Skin of body (tissue), 2 donors: ENCODE data around the gene PDXP. TPM values are rescaled to one million over a fixed set of nuclear protein-coding genes. Genes with fewer than 3 reads are reported as not detected.

Experiments used
- DNase-seq: peaks from one replicate; lab custom pipeline; 2025; lab: John Stamatoyannopoulos, UW
- total RNA-seq: library from RNA; depleted of rRNA; stranded (reverse); fragments of >200 nt; gene quantifications from one replicate; pipeline ENCODE4 v1.2.3, GENCODE V29; 2014

Gene PDXP
- total RNA-seq, 1 donor from 2014 or later, result 2.0 TPM

DNA sequence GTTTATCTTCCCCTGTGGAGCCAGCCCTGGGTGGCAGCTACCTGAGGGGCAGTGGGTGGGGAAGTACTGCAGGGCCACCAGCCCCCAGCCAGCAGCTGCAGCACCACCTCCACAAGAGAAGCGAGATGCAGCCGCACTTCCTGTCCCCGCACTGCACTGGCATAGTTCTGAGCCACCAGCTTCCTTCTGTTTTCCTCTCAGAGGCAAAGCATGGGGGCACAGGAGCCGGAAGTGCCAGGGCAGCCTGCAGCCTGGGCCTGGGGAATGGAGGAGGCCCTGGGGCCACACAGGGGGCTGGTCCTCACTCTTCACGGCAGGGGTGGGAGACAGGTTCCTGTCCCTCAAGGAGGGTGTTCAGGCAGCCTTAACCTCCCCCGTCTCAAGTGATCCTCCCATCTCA is 31.0 kb upstream of the PDXP start:
- DNase-seq, result no peak

DNA sequence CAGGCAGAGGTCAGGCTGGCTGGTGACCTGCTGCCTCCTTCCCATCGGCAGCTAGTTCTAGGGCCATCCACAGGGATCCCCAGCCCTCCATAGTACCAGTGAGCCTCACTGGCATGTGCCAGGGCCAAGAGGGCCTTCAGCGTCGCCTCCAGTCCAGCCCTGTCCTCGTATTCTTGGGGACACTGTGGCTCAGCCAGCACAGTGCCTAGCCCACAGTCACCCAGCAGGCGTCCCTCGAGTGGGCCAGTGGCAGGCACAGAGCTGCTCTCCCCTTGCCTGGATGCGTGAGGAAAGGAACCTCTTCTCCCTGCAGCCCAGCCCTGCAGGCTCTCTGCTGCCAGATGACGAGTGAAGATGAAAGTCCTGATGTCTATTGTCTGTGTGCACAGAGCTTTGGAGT is 29.7 kb upstream of the PDXP start:
- no peak for DNase-seq

DNA sequence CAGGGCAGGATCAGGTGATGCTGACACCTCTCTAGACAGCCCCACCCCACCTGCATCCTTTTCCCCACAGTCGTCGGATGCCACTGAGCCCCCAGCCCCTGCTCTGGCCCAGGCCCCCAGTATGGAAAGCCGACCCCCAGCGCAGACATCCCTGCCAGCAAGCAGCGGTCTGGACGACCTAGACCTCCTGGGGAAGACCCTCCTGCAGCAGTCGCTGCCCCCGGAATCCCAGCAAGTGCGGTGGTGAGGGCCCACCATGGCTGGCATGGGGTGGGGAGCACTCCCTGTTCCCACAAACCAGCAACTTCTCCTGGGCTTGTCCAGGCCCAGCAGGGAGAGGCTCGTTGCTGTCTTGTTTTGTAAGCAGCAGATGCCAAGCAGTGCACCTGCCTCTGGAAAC is 28.6 kb upstream of the PDXP start:
- no peak for DNase-seq

DNA sequence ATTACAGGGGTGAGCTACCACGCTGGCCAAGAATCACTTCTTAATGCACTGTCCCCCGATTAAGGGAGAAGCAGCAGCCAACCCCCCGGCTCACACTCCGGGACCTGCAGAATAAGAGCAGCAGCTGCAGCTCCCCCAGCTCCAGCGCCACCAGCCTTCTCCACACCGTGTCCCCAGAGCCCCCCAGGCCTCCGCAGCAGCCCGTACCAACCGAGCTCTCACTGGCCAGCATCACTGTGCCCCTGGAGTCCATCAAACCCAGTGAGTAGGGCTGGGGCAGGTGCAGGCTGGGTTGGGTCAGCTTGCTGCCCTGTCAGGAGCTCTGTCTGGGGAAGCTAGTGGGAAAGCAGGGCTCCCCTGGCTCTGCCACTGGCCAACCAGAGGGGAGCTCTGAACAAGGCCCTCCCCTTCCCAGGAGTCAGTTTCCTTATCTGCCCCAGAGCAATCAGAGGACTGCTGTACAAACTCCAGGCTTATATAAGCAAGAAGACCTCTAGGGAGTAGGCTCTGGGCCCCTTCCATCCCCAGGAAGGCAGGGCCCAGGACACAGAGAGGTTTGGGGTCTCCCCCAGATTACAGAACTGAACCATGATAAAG is 27.6 kb upstream of the PDXP start:
- DNase-seq, result no peak

DNA sequence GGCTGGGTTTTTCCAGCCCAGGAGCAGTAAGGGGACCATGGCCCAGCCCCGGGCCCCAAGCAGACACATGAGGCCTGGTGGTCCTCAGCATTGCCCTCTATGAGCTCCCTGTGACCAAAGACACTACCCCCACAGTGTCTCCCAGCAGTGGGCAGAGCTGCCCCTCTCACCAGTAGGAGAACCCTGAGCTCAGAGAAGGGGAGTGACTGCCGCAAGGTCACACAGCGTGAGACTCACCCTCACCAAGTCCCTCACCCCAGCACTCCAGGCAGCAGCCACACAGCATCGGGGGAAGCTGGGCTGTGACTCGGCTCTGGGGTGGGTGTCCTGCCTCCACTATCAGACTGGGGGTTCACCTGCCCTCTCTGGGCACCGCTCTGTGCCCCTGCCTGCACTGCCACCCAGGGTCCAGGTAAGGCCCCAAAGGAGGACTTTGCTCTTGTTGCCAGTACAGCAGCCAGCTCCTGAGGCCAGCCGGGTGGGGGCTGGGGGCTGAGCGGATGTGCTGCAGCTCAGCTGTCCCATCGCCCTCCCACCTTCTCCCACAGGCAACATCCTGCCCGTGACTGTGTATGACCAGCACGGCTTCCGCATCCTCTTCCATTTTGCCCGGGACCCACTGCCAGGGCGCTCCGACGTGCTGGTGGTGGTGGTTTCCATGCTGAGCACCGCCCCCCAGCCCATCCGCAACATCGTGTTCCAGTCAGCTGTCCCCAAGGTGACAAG is 26.9 kb upstream of the PDXP start:
- no peak for DNase-seq

DNA sequence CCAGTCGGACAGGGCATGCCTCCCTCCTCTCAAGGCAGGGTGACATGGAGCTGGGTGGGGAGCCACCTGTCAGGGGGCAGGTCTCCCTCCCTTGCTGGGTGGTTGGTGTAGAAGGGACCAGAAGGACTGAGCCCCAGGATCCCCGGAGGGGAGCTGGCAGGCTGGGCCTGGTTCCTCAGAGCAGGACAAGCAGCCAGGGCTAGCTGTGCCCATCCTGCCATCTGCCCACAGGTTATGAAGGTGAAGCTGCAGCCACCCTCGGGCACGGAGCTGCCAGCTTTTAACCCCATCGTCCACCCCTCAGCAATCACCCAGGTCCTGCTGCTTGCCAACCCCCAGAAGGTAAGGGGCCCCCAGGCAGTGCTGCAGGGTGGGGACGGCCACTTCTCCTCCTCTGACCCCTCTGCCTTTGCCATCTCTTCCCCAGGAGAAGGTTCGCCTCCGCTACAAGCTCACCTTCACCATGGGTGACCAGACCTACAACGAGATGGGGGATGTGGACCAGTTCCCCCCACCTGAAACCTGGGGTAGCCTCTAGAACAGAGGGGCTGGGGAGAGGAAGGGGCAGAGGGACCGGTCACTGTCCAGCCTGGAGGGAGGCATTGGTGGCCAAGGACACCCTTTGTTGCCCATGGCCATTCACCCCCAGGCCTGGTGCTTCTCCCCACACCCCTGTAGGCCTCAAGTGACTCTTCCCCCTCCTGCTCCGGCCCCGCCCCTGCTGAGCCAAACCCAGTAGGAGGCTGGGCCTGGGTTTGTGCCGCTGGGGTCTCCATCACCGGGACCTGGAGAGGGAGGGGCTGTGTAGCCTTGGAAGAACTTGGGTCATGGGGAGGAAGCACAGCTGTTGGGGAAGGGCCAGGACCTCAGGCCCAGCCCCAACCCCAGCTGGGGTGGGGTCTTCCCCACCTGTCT is 26.1 kb upstream of the PDXP start:
- no peak for DNase-seq

DNA sequence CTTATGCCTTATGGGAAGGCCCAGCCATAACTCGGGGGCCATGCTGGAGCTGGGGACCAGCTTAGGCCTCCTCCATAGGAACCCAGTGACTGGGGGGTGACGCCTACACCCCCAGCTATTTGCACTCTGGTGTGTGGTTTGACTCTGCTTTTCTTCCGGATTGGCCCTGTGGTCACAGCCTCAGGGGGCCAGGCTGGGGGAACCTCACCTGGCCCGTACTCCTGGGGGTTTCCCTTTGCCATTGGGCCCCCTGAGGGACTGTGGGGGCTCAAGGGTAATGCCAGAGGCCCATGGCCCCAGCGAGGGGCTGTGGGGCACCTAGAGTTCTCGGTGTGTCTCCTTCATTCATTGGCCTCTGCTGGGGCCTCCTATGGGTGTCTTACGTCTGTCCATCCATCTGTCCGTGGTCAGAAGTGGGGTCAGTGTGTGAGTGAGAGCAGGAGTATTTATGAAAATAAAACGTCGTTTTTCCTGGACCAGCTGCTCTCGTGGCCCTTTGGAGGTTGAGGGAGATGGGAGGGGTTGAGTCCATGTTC is 25.4 kb upstream of the PDXP start:
- no peak for DNase-seq

DNA sequence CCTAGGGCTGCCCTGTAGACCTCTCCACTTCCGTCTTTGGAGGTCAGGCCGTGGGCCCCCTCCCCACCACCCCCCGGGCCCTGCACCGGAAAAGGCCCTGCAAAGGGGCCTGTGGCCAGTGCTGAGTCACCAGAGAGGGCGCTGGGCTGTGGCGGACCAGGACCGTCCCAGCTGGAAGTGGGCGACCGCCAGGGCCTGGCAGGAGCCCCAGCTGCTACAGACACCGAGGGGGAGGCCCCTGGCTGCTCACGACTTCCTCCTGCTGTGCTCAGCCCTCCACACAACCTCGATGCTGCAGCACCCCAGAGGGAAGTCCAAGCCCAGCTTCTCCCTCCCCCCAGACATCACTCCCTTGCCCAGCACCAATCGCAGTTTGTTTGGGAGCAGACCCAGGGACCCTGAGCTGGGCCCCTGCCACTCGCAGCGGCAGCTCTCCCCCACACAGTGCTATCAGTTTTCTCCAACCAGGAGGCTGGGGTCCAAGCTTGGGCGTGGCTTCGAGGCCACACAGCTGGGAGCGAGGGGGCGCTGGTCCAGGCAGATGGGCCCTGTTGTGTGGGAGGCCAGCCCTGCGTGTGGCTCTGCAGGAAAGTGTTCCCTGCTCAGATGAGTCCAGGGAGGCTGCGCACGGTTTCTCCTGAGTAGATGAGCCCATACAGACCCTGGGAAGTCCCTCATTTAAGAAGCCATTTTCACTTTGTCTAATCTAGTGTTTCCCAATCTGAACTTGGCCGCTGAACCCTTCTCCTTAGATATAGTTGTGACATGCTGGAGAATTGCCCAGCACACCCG is 24.7 kb upstream of the PDXP start:
- DNase-seq, result peak; percentile 95

DNA sequence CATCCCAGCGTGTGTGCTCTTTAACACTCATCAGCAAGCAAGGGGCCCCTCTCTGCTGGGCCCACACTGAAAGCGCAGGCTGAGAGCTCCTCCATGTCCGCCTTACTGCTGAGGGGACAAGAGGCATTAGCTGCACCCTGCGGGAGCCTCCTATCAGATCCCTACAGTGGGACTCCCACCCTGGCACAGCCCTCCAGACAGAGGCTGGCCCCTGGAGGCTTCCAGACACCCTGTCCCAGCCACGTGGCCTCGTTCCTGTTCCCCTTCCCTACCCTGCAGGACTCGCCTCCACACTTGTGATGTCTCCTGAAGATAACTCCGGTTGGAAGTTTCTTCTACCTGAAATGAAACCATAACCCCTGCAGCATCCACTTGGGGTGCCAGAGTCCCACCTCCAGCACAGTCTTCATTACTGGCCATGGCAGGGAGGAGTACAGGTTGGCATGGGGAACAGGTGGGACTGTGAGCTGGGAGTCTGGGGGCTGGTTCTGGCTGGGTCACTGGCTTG is 24.1 kb upstream of the PDXP start:
- DNase-seq, result no peak

DNA sequence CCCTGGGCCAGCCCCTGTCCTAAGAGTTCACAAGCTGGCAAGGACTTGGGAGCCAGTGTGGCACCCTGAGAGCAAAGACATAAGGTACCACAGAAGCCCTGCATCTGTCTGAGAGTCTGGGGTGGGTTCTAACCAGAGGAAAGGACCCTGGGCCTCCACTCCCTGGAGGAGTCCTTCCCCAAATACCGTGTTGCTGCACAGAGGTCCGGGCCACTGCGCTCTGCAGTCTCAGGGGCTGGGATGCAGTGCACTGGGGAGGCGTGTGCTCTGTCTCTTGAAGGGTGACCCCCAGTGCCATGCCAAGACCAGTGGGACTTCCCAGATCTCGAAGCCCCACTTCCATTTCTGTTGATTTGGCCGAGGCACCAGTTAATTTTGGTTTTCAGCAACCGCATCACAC is 23.4 kb upstream of the PDXP start:
- DNase-seq, result no peak

DNA sequence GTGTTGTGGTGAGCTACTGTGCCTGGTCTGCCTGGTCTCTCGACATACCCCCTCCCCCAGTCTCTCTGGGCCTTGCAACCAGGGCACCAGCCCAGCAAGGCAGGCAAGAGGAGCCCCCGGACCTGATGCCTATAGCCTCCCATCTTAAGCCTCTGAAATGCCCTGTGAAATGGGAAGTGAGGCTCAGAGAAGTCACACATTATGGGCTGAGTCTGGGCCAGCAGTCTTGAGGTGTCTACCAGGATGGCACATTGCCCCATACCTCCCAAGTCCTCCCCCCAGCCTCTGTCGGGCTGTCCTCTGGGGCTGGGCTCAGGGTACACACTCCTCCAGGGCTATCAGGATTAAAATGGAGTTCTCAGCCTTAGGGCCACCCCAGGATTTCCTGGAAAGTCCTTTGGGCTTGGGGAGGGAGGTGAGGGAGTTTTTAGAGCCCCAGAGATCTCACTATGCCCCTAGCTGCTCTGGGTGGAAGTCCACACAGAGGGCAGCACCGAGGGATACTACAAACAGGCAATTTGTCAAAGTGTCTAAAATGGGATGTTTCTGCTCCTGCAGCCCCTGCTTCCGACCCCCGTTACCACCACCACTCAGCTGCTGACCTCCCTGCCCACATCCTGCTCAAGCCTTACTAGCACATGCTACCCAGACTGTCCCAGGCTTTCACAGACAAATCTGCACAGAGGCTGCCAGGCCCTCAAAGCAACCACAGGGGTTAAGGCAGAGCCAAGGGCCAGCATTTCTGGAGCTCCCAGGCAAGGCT is 22.2 kb upstream of the PDXP start:
- DNase-seq, result no peak

DNA sequence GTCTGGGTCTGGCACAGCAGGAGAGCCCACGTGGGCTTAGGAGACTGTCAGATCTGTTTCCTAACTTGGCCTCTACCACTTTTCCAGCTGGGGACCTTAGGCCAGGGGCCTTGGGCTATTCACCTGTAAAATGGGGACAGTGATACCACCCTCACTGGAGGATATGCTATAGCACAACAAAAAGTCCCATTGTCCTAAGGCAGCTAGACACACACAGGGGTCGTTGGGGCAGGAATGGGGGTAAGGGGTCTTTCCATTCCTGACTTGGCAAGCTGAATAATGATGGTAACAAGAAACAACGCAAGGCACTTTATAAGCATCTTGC is 21.6 kb upstream of the PDXP start:
- DNase-seq, result no peak

DNA sequence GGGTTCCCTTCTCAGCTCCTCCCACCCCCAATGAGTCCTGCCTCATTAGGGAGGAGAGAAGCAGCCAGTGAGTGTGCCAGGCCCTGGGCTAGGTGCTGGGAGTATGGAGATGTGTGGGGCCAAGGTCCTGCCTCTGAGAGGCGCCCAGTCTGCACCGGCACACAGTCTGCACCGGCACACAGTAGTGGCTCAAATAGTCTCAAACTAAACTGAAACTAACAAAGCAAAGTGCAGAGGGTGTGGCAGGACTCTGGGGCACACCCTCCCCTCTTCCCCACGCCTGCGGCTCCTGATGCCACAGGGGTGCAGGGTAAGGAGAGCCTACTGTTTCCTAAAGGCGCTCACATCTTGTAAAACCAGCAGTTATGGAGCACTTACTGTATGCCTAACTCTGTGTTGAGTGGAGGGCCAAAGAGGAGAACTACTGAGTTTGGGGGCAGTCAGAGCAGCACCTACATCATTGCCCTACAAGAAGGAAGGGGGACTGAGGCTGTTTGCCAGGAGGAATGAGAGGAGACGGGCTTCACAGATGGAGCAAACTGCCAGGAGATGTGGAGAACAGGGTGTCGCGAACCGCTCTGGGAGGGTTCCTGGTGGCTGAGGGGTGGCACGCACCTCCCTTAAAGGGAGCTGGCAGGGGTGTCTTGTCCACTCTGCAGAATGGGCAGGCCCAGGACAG is 20.0 kb upstream of the PDXP start:
- no peak for DNase-seq

DNA sequence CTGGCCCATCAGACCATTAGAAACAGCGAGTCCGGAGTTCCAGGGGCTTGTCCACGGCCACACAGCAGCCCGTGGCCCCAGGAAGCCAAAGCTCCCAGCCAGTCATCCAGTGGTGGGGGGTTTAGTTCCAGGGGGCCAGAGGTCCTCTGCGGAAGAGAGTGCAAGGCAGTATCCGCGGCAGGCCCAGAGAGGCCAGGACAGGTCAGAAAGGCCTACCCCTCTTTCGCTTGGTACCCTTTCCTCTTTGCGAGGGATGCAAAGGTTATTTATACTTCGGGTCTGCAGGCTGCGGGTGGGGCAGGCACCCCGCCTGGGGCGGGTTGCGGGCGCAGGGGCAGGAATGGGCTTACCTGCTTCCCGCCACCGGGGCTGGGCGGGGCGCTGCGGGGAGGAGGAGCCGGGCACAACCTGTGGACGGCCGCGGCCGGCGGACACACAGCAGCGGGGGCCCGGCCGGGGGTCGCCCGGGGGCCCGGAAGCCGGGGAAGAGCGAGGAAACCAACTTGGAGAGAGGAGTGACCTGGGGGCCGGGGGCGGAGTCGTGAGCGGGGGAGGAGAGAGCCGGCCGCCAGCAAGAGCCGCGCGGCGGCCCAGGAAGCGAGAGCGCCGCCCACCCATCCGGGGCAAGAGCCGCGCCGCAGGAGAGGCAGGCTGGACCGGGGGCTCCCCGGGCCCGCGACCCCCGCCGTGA is 19.3 kb upstream of the PDXP start, which contains the start of gene SH3BP1:
Gene SH3BP1 (plus strand): TSS at position 600 of the 691 bp plus-strand sequence. CDS start 119 bp downstream, outside the sequence.
- no peak for DNase-seq

DNA sequence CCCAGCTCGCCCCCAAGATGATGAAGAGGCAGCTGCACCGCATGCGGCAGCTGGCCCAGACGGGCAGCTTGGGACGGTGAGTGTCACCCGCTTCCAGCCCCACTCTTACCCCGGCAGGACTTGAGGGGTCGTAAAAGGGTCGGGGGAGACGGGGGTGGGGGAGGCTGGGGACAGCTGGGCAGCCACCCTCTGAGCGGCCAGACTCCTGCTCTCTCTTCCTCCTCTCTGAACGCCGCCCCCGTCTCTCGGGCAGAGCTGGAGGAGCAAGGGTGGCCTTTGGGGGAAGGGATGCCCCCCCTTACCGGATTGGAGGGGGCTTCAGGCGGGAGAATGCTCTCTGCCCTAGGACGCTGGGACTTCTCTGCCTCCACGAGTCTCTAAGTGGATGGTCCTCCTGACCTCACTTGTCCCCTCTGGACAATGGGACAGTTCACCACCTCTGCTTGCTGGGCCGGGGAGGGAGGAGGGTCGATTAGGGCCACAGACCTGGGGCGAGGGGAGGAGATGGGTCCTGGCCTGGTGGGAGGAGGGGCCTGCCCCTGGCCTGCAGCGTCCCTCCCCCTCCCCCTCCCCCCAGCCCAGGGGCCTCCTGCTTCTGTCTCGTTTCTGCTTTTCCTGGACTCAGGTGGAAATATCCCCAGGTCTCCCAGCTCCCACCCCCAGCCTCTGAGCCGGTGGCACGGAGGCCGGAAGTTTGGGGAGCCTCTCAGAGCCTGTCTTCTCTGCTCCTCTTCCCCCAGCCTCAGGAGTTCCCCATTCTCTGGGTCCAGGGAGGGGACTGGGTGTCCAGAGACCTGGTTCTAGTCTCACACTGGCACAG is 18.5 kb upstream of the PDXP start:
- no peak for DNase-seq

DNA sequence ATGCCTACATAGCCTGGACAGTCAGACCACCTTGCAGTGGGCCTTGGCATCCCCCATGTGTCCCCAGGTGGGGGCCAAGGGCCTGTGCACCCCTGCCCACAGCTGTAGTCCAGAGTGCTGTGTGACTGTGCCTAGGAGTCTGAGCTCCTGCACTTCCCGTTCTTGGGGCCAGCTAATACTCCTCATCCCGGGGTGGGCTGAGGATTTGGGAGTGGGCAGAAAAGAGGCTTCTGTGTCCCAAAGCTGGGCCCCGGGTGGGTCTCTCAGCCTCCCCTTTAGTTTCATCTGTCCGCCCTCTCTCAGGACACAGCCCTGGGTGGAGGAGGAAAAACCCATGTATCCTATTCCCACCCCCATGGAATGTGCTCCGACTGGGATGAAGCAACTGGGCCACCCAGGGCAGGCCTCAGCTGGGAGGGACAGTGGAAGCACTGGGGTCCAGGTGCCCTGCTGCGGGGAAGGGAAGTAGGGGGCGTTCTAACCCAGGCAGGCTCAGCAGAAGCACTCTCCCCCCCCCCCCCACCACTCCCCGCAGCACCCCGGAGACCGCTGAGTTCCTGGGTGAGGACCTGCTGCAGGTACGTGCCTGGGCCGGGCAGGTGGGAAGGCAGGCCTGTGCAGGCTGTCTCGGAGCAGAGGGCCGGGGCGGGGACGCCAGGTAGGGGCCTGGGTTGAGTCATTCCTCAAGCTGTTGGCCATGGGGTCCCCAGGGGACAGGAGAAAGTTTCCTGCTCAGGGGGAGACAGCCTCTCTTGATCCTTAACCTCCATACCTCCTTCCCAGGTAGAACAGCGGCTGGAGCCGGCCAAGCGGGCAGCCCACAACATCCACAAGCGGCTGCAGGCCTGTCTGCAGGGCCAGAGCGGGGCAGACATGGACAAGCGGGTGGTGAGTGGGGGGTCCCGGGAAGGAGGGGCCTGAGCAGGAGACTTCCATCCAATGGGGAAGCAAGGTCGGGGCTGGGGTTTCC is 17.6 kb upstream of the PDXP start:
- no peak for DNase-seq

DNA sequence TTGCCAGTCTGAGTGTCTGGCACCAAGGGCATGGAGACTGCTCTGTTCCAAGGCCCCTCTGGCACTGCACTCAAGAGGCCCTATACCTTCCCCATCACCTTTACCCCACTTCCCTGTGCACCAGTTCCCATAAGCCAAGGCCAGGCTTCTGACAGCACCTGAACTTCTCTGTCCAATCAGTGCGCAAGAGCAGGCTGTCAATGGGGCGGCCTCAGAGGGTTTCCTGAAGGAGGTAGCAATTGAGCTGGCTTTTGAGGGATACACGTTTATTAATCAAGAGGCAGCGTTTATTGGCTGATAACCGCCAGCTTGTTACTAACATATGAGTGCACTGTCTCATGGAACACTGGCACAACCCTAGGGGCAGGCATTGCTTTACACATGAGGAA is 17.0 kb upstream of the PDXP start:
- no peak for DNase-seq
